Astrocyte (in vitro differentiated cells and primary cell): ENCODE data around the gene CCDC85B.

Experiments
- CTCF ChIP-seq: IDR thresholded peaks from 2 replicates; pipeline ENCODE4 v1.5.1; 2011; ENCODE audit warnings: low read depth, mild to moderate bottlenecking, inconsistent platforms, low read length, moderate library complexity; ENCODE audit not compliant: insufficient read depth
- EZH2 ChIP-seq: IDR thresholded peaks from 2 replicates; pipeline ENCODE4 v1.6.1; 2012; ENCODE audit warnings: mild to moderate bottlenecking, low read length, inconsistent platforms; ENCODE audit not compliant: insufficient read depth

DNA sequence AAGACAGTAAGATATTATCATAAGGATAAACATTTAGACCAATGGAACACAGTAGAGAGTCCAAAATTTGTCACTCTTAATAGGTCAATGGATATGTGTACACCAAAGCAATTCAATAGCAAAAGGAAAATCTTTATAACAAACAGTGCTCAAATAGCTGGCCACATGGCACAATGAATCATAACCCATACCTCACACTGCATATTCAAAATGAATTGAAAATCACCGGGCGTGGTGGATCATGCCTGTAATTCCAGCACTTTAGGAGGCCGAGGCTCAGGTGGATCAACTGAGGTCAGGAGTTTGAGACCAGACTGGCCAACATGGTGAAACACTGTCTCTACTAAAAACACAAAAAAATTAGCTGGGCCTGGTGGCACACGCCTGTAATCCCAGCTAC is 48.3 kb upstream of the CCDC85B start:
- TF ChIP-seq EZH2 (no peak), CTCF (no peak)
